Esophagus squamous epithelium (tissue), 5 donors: Measurements from ENCODE around the gene PRND. TPM values are rescaled to one million over a fixed set of nuclear protein-coding genes. Genes with fewer than 3 reads are reported as not detected.
"Not testable (repeated sequence)": the region's sequence is repeated elsewhere in the genome, so short reads cannot be mapped to it uniquely, and the experiment has no call there.

ENCODE experiments used
- DNase-seq: peaks from one replicate; lab custom pipeline; 2025; lab: John Stamatoyannopoulos, UW
- H3K27ac ChIP-seq, 4 donors: fragments of 200-600 bp; sonication (generic); one replicate each; pipeline ENCODE4 v1.5.1; 2016 to 2019; ENCODE audit warnings: mild to moderate bottlenecking in 1 of 4
- H3K27me3 ChIP-seq, 4 donors: fragments of 200-600 bp; sonication (generic); 1 replicate in 3 of 4; 2 replicates in 1 of 4; pipeline versions ENCODE4 v1.5.1 to v1.6.0; 2017 to 2021; ENCODE audit warnings: antibody characterized with exemption in 1 of 4
- H3K36me3 ChIP-seq, 3 donors: fragments of 200-600 bp; sonication (generic); one replicate each; pipeline ENCODE4 v1.5.1; 2016 to 2019
- H3K4me1 ChIP-seq, 3 donors: fragments of 200-600 bp; sonication (generic); one replicate each; pipeline ENCODE4 v1.5.1; 2017 to 2019
- H3K4me3 ChIP-seq, 4 donors: fragments of 200-600 bp; sonication (generic); 1 replicate in 3 of 4; 2 replicates in 1 of 4; pipeline ENCODE4 v1.5.1; 2016 to 2019; ENCODE audit warnings: mild to moderate bottlenecking in 2 of 4, moderate library complexity in 1 of 4
- H3K9me3 ChIP-seq, 3 donors: fragments of 200-600 bp; sonication (generic); one replicate each; pipeline ENCODE4 v1.5.1; 2016 to 2019
- CTCF ChIP-seq, 6 experiments: fragments of 450-650 bp in 4 of 6; fragments of 200-600 bp in 2 of 6; sonication (generic) in 2 of 6; IDR thresholded peaks; one replicate each; pipeline ENCODE4 v1.5.1; 2016 to 2019; ENCODE audit warnings: antibody characterized with exemption in 6 of 6, mild to moderate bottlenecking in 4 of 6, moderate library complexity in 4 of 6
- POLR2A ChIP-seq, 4 donors: fragments of 450-650 bp; IDR thresholded peaks; one replicate each; pipeline ENCODE4 v1.6.1; 2017; ENCODE audit warnings: antibody characterized with exemption in 4 of 4, mild to moderate bottlenecking in 4 of 4, moderate library complexity in 3 of 4
- WGBS, 2 donors: methylation state at CpG; one replicate each; pipeline ENCODE4 v1.1.5; 2018; 5-methylcytosine and 5-hydroxymethylcytosine counted together
- intact Hi-C: fragments of 100-400 bp; cut with DNase I; formaldehyde crosslinking; loops from one replicate; pipeline ENCODE4 v1.15.0; 2022
- total RNA-seq, 4 donors: library from RNA; depleted of rRNA; stranded (reverse); fragments of >200 nt; gene quantifications; one replicate each; pipeline ENCODE4 v1.1.0, GENCODE V29; 2016
- donor health status: DM: yes; HTN: yes; CAD: no.

Gene PRND
- total RNA-seq, 4 donors from 2014 or later: not detected

- peaks cover 0 to 25% (median 0%) of the 10 kb centered on the region in 4 donors for H3K27me3 ChIP-seq
- peaks cover 0 to 28% (median 17%) of the 10 kb centered on the region in 3 donors for H3K36me3 ChIP-seq
- H3K4me3 ChIP-seq: no peak overlapping the region
- H3K27ac ChIP-seq: no peak overlapping the region
- TF ChIP-seq POLR2A (IDR thresholded peaks at IDR 0.05) (no peak), CTCF (IDR thresholded peaks at IDR 0.05) (no peak)
- no peaks in the 10 kb centered on the region for H3K9me3 ChIP-seq
- peaks cover 0 to 15% (median 9%) of the 10 kb centered on the region in 3 donors for H3K4me1 ChIP-seq
- DNase-seq: no peak
- WGBS, 2 donors: 57 to 58% methylated on average over 7 of the region's 7 CpGs
- intact Hi-C loops: no loop called here
Observed at GRCh38 chr20:4702562-4703280, 19.0 kb upstream of the PRND start.

- 63% methylated on average over 6 of the region's 6 CpGs for WGBS, 2 donors
- intact Hi-C loops: no loop called here
- no peak for TF ChIP-seq POLR2A (IDR thresholded peaks at IDR 0.05)
- no peak for TF ChIP-seq CTCF (IDR thresholded peaks at IDR 0.05)
- peaks cover 0 to 28% (median 17%) of the 10 kb centered on the region in 3 donors for H3K36me3 ChIP-seq
- H3K27ac ChIP-seq: no peak overlapping the region
- no peak overlapping the region for H3K4me3 ChIP-seq
- no peak for DNase-seq
- H3K4me1 ChIP-seq: peaks cover 0 to 15% (median 9%) of the 10 kb centered on the region in 3 donors
- H3K27me3 ChIP-seq: peaks cover 0 to 25% (median 0%) of the 10 kb centered on the region in 4 donors
- no peaks in the 10 kb centered on the region for H3K9me3 ChIP-seq
Observed at GRCh38 chr20:4703281-4703676, 18.4 kb upstream of the PRND start.

GRCh38 chr20:4706941-4707340, 14.8 kb upstream of the PRND start:
- not testable (repeated sequence) for DNase-seq

GRCh38 chr20:4708036-4708435, 13.7 kb upstream of the PRND start:
- Histone ChIP-seq H3K9me3 (no peaks in the 10 kb centered on the region), H3K4me1 (peaks cover 0 to 15% (median 9%) of the 10 kb centered on the region in 3 donors), H3K27me3 (peaks cover 0 to 25% (median 0%) of the 10 kb centered on the region in 4 donors), H3K4me3 (no peak overlapping the region), H3K36me3 (no peaks in the 10 kb centered on the region), H3K27ac (no peak overlapping the region)
- intact Hi-C loops: no loop called here
- TF ChIP-seq POLR2A (IDR thresholded peaks at IDR 0.05): no peak
- 76 to 96% methylated on average over 3 of the region's 3 CpGs for WGBS, 2 donors
- no peak for DNase-seq

More at GRCh38 chr20:4706941-4707340, 14.8 kb upstream of the PRND start:
- WGBS, 2 donors: 85 to 95% methylated on average over 12 of the region's 12 CpGs
- H3K4me1 ChIP-seq: peaks cover 0 to 15% (median 9%) of the 10 kb centered on the region in 3 donors
- intact Hi-C loops, H3K27ac ChIP-seq, H3K4me3 ChIP-seq, H3K9me3 ChIP-seq, H3K36me3 ChIP-seq: not testable (repeated sequence)
- peaks cover 0 to 25% (median 0%) of the 10 kb centered on the region in 4 donors for H3K27me3 ChIP-seq

GRCh38 chr20:4708856-4709255, 12.9 kb upstream of the PRND start:
- no peak for DNase-seq
- 80 to 87% methylated on average over 3 of the region's 3 CpGs for WGBS, 2 donors
- no peak for TF ChIP-seq POLR2A (IDR thresholded peaks at IDR 0.05)
- no peak for TF ChIP-seq CTCF (IDR thresholded peaks at IDR 0.05)
- H3K27me3 ChIP-seq: peaks cover 0 to 25% (median 0%) of the 10 kb centered on the region in 4 donors
- H3K4me1 ChIP-seq: peaks cover 0 to 10% (median 8%) of the 10 kb centered on the region in 3 donors
- H3K27ac ChIP-seq: no peak overlapping the region
- no peaks in the 10 kb centered on the region for H3K9me3 ChIP-seq
- no peak overlapping the region for H3K4me3 ChIP-seq
- H3K36me3 ChIP-seq: no peaks in the 10 kb centered on the region
- intact Hi-C loops: no loop called here
